ENCODE measurements around the gene DENND11.
A peak's percentile ranks its signal among the peaks of the same experiment; 100 is the strongest.

Gene DENND11

GRCh38 chr7:141702047-141702567 is at the start of gene DENND11:
DENND11 (minus strand) TSS chr7:141702166; CDS start chr7:141702153, 13 bp downstream.
- peak; percentile 55 for DNase-seq

- DNase-seq, result no peak
Measured at GRCh38 chr7:141748396-141748795, 46.4 kb upstream of the DENND11 start.

GRCh38 chr7:141744131-141744530 is 42.2 kb upstream of the DENND11 start:
- DNase-seq, result no peak

GRCh38 chr7:141742229-141742628 is 40.3 kb upstream of the DENND11 start:
- DNase-seq, result no peak

GRCh38 chr7:141739250-141739649 is 37.3 kb upstream of the DENND11 start:
- no peak for DNase-seq

- DNase-seq, result no peak
Measured at GRCh38 chr7:141738592-141739013, 36.6 kb upstream of the DENND11 start.

GRCh38 chr7:141737836-141738591 is 36.0 kb upstream of the DENND11 start, which contains the start of gene SSBP1:
SSBP1 (plus strand) TSS chr7:141738358; CDS start chr7:141739167, 809 bp downstream.
- DNase-seq, result peak; percentile 93

- DNase-seq, result no peak
Measured at GRCh38 chr7:141737118-141737835, 35.3 kb upstream of the DENND11 start.

GRCh38 chr7:141731476-141732149 is 29.6 kb upstream of the DENND11 start:
- no peak for DNase-seq

- DNase-seq, result no peak
Measured at GRCh38 chr7:141729020-141729419, 27.1 kb upstream of the DENND11 start.

- no peak for DNase-seq
Measured at GRCh38 chr7:141722529-141722928, 20.6 kb upstream of the DENND11 start.

GRCh38 chr7:141717450-141717849 is 15.5 kb upstream of the DENND11 start:
- no peak for DNase-seq

GRCh38 chr7:141715794-141716689 is 14.1 kb upstream of the DENND11 start:
- DNase-seq, result no peak

- DNase-seq, result no peak
Measured at GRCh38 chr7:141715018-141715417, 13.1 kb upstream of the DENND11 start.

GRCh38 chr7:141714571-141714970 is 12.6 kb upstream of the DENND11 start:
- DNase-seq, result no peak

GRCh38 chr7:141713890-141714289 is 11.9 kb upstream of the DENND11 start:
- DNase-seq, result no peak

- DNase-seq, result no peak
Measured at GRCh38 chr7:141712603-141713255, 10.8 kb upstream of the DENND11 start.

GRCh38 chr7:141710301-141710700 is 8.3 kb upstream of the DENND11 start:
- no peak for DNase-seq

GRCh38 chr7:141709749-141710148 is 7.8 kb upstream of the DENND11 start:
- no peak for DNase-seq

- DNase-seq, result no peak
Measured at GRCh38 chr7:141709318-141709717, 7.4 kb upstream of the DENND11 start.

- no peak for DNase-seq
Measured at GRCh38 chr7:141708351-141708750, 6.4 kb upstream of the DENND11 start, which contains the start of gene WEE2. WEE2 (plus strand) TSS chr7:141708353; CDS start chr7:141708759, 406 bp downstream.

All from stimulated activated naive CD4-positive, alpha-beta T cell treated with Interleukin-2 at 50 U/mL for 16 hours (primary cell).